ENCODE measurements around the gene MN1.

The MN1 gene

GRCh38 chr22:27711756-27712155, 89.8 kb downstream of the MN1 start:
- no peak for DNase-seq (ENCODE audit: low spot score)

DNA sequence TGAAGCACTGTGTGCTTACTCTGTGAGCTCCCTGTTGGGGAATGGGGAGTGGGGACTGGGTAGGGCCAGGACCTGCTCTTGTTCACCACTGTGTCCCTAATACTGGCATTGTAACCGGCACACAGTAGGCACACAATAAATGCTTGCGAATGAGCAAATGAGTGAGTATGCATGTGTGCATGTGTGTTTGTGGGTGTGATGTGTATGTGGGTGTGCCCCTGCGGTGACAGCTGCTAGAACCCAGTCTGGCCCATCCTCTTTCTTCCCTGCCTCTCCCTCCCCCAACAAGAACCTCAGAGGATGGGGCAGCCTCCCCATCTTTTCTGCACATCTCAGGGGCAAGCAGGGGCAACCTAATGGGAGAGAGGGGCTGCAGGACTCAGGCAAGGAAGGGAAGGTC, 90.5 kb downstream of the MN1 start:
- no peak for DNase-seq (ENCODE audit: low spot score)

- no peak for DNase-seq (ENCODE audit: low spot score)
Observed at GRCh38 chr22:27709919-27710675, 91.5 kb downstream of the MN1 start.

DNA sequence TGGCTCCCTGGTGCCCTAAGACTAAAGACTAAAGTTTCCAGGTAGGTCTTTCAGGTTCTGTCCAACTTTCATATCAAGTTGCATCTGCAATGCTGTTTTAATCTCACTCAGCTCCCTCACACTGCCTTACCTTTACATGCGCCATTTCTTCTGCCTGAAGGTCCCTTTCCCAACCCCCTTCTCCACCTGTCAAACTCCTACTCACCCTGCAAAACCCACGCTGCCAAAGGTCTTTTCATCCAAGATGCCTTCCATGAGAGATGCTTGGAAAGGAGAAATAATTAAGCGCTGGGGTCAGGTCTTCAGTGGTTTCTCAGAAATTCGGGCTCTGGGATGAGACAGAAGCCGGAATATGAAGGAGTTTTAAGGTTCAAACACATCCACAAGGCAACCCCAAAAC, 95.1 kb downstream of the MN1 start:
- no peak for DNase-seq (ENCODE audit: low spot score)

DNA sequence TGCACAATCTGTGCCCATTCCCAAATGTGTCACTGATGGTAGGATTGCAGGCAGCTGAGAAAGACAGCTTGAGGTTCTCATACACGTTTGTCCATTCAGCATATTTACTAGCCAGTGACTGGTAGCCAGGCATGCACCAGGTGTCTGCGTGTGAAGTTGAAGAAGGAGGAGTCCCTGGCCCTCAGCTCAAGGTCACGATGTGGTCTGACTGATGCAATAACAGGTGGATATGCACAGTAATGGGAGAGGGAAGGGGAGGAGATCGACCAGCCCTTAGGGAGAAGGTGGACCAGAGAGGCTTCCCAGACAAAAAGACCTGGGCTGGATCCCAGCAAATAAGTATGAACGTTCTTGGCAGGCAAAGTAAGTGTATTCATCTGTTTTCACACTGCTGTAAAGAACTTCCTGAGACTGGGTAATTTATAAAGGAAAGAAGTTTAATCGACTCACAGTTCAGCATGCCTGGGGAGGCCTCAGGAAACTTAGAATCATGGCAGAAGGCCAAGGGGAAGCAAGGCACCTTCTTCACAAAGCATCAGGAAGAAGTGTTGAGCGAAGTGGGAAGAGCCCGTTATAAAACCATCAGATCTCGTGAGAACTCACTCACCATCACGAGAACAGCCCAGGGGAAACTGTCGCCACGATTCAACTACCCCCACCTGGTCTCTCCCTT, 96.0 kb downstream of the MN1 start:
- no peak for DNase-seq (ENCODE audit: low spot score)

DNA sequence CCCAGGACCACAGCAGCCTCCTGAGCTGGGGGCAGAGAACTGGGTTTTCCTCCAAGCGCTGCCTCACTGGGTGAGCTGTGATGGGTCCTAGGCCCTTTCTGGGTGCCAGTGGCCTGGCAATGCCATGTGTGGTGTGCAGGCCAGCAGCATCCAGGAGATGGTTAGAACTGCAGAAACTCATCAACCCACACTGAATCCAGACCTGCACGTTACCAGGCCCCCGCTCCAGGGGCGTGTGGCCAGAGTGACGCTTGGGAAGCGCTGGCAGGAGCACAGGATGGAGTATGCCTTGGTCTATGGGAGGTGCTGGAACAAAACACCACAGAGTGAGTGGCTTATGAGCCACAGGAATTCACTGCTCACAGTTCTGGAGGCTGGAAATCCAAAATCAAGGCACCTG, 97.0 kb downstream of the MN1 start:
- DNase-seq (ENCODE audit: low spot score): no peak

GRCh38 chr22:27699383-27700019, 102.1 kb downstream of the MN1 start:
- no peak for DNase-seq (ENCODE audit: low spot score)

DNA sequence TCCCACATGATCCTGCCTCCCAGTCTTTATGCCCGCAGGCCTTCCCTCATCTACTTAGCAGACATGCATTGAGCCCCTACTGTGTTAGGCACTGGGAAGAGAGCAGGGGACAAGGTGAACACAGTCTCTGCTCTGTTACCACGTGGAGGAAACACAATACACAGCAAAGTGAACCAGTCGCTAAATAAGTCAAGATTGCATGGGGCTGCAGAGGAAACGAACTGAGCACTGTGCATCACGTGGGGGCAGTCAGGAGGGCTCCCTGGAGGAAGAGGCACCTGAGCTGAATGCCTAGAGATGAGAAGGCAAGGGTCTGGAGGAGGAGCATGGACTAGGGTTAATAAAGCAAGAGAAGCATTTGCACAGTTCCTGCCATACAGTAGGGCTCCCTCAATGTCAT, 102.7 kb downstream of the MN1 start:
- no peak for DNase-seq (ENCODE audit: low spot score)

All from CD4-positive, alpha-beta T cell treated with Interleukin-6 at 100 ng/mL for 8 hours (primary cell).